PFSK-1 (cell line): ENCODE results near the gene TKFC.

Experiments used
- FOXP2 ChIP-seq: optimal IDR thresholded peaks from 2 replicates; pipeline ENCODE3; 2011; ENCODE audit warnings: borderline replicate concordance, control low read depth, inconsistent platforms; ENCODE audit not compliant: insufficient read depth; ENCODE audit errors: extremely low read length, extremely low read depth
- POLR2AphosphoS5 ChIP-seq: IDR thresholded peaks from 2 replicates; pipeline ENCODE4 v1.6.1; 2012; ENCODE audit warnings: low read depth, mild to moderate bottlenecking, control low read depth, low read length, moderate library complexity
- REST ChIP-seq, 2 experiments: IDR thresholded peaks; 2 replicates each; pipeline versions ENCODE4 v1.6.1 to v1.8.0; 2011 to 2012; ENCODE audit warnings: low read depth in 2 of 2, low read length in 2 of 2, control low read depth in 1 of 2, inconsistent platforms in 1 of 2, mild to moderate bottlenecking in 1 of 2, moderate library complexity in 1 of 2; ENCODE audit not compliant: insufficient read depth in 1 of 2
- SIN3A ChIP-seq: IDR thresholded peaks from 2 replicates; pipeline ENCODE4 v1.6.1; 2012; ENCODE audit warnings: mild to moderate bottlenecking, low read length, moderate library complexity, borderline replicate concordance; ENCODE audit not compliant: insufficient read depth
- TAF1 ChIP-seq: IDR thresholded peaks from 2 replicates; pipeline ENCODE4 v1.6.1; 2012; ENCODE audit warnings: low read length, control low read depth, borderline replicate concordance; ENCODE audit not compliant: insufficient read depth

The TKFC gene

GRCh38 chr11:61352038-61352437, 19.0 kb downstream of the TKFC start:
- TF ChIP-seq SIN3A = no peak
- no peak for TF ChIP-seq FOXP2
- TF ChIP-seq TAF1 = no peak
- TF ChIP-seq REST (IDR thresholded peaks at IDR 0.05; ENCODE audit: insufficient read depth in 1 of 2, low read depth in 2 of 2, low read length in 2 of 2) = no peak
- TF ChIP-seq POLR2AphosphoS5 = no peak

- TF ChIP-seq TAF1 = no peak
- no peak for TF ChIP-seq REST (IDR thresholded peaks at IDR 0.05; ENCODE audit: insufficient read depth in 1 of 2, low read depth in 2 of 2, low read length in 2 of 2)
- no peak for TF ChIP-seq FOXP2
- no peak for TF ChIP-seq SIN3A
- TF ChIP-seq POLR2AphosphoS5 = no peak
These were observed 20.4 kb downstream of the TKFC start for GRCh38 chr11:61353131-61354067.

- TF ChIP-seq POLR2AphosphoS5 (no peak), TAF1 (no peak), SIN3A (no peak), REST (IDR thresholded peaks at IDR 0.05; ENCODE audit: insufficient read depth in 1 of 2, low read depth in 2 of 2, low read length in 2 of 2) (no peak), FOXP2 (no peak)
These were observed 21.2 kb downstream of the TKFC start for GRCh38 chr11:61354208-61354607.

GRCh38 chr11:61356706-61357105, 23.7 kb downstream of the TKFC start:
- TF ChIP-seq SIN3A = no peak
- TF ChIP-seq FOXP2 = no peak
- TF ChIP-seq REST (IDR thresholded peaks at IDR 0.05; ENCODE audit: insufficient read depth in 1 of 2, low read depth in 2 of 2, low read length in 2 of 2) = no peak
- TF ChIP-seq POLR2AphosphoS5 = no peak
- no peak for TF ChIP-seq TAF1
